HepG2 (cell line): Measurements from ENCODE around the gene NOC4L. TPM values are rescaled to one million over a fixed set of nuclear protein-coding genes. Genes with fewer than 3 reads are reported as not detected.

Source experiments
- ASH2L ChIP-seq: fragments of 300-600, 200-600 bp; sonication (generic); IDR thresholded peaks from 2 replicates; pipeline ENCODE4 v1.7.0; 2017; ENCODE audit warnings: low read depth, mild to moderate bottlenecking, moderate library complexity, mixed read lengths, low read length; ENCODE audit not compliant: insufficient read length
- ATRX ChIP-seq: sonication (generic); formaldehyde crosslinking; IDR thresholded peaks from 2 replicates; pipeline ENCODE4 v1.4.0; 2020; ENCODE audit warnings: missing genetic modification reagents, borderline replicate concordance
- DNMT1 ChIP-seq: sonication (generic); formaldehyde crosslinking; IDR thresholded peaks from 2 replicates; pipeline ENCODE4 v1.5.1; 2020; ENCODE audit warnings: mild to moderate bottlenecking, missing genetic modification reagents
- GATA4 ChIP-seq: sonication (generic); IDR thresholded peaks from 2 replicates; pipeline ENCODE4 v1.6.1; 2016; ENCODE audit warnings: antibody characterized with exemption, low read depth, borderline replicate concordance
- KDM2A ChIP-seq: sonication (generic); formaldehyde crosslinking; IDR thresholded peaks from 2 replicates; pipeline ENCODE4 v1.4.0; 2020; ENCODE audit warnings: low read depth, missing genetic modification reagents, borderline replicate concordance
- MEF2D ChIP-seq: sonication (generic); formaldehyde crosslinking; IDR thresholded peaks from 2 replicates; pipeline ENCODE4 v1.5.1; 2020; ENCODE audit warnings: mild to moderate bottlenecking, missing genetic modification reagents
- MLXIP ChIP-seq: sonication (generic); formaldehyde crosslinking; IDR thresholded peaks from 2 replicates; pipeline ENCODE4 v1.9.0; 2021; ENCODE audit warnings: missing genetic modification reagents, borderline replicate concordance
- NR2F6 ChIP-seq, 2 experiments: IDR thresholded peaks; 2 replicates each; pipeline ENCODE4 v1.6.1; 2016; ENCODE audit warnings: antibody characterized with exemption in 1 of 2, mild to moderate bottlenecking in 1 of 2
- SAP130 ChIP-seq: IDR thresholded peaks from 2 replicates; pipeline ENCODE4 v1.6.1; 2016; ENCODE audit warnings: low read depth
- SIN3B ChIP-seq: fragments of 150-350 bp; IDR thresholded peaks from 2 replicates; pipeline ENCODE4 v1.6.1; 2014; ENCODE audit warnings: low read length
- SMC3 ChIP-seq: IDR thresholded peaks from 2 replicates; pipeline ENCODE4 v1.6.1; 2011; ENCODE audit warnings: low read length, improper control_type of control experiment
- TBP ChIP-seq: sonication (generic); formaldehyde crosslinking; IDR thresholded peaks from 2 replicates; pipeline ENCODE4 v1.5.0; 2020; ENCODE audit warnings: missing genetic modification reagents
- ZFP90 ChIP-seq: sonication (generic); formaldehyde crosslinking; IDR thresholded peaks from 2 replicates; pipeline ENCODE4 v1.8.0; 2022; ENCODE audit warnings: missing genetic modification reagents, mild to moderate bottlenecking, inconsistent platforms, borderline replicate concordance
- ZNF282 ChIP-seq: fragments of 450-650 bp; IDR thresholded peaks from 2 replicates; pipeline ENCODE4 v1.6.1; 2018; ENCODE audit not compliant: partially characterized antibody
- ZNF781 ChIP-seq: sonication (generic); formaldehyde crosslinking; IDR thresholded peaks from 2 replicates; pipeline ENCODE4 v1.5.1; 2020; ENCODE audit warnings: borderline replicate concordance, mild to moderate bottlenecking, missing genetic modification reagents; ENCODE audit errors: not compliant biosample characterization
- polyA plus RNA-seq, 8 experiments: library from polyadenylated mRNA; depleted of rRNA in 3 of 8; stranded (reverse) in 7 of 8; unstranded in 1 of 8; fragments of >200 nt; fragmentation: Illumina TruSeq in 4 of 8; extraction: Trizol in 4 of 8; gene quantifications; 2 replicates each; pipeline versions ENCODE4 v1.2.1 to v1.2.3, GENCODE V29; 2011 to 2016; ENCODE audit warnings: low read depth in 4 of 8, missing spikeins in 1 of 8, mixed read lengths in 1 of 8; ENCODE audit not compliant: insufficient read depth in 1 of 8
- total RNA-seq, 5 experiments: library from RNA; depleted of rRNA; stranded (reverse); fragments of >200 nt; fragmentation: Illumina TruSeq; extraction: Trizol; gene quantifications; 2 replicates each; pipeline ENCODE4 v1.2.3, GENCODE V29; 2016; ENCODE audit warnings: low read depth in 1 of 5
- TF ChIP-seq, protein P1 (sequence below): sonication (generic); formaldehyde crosslinking; IDR thresholded peaks from 2 replicates; pipeline ENCODE4 v1.4.0; 2020; ENCODE audit warnings: missing genetic modification reagents
- TF ChIP-seq, protein P2 (sequence below): sonication (generic); formaldehyde crosslinking; IDR thresholded peaks from 2 replicates; pipeline ENCODE4 v1.4.0; 2020; ENCODE audit warnings: missing genetic modification reagents, borderline replicate concordance
- TF ChIP-seq, protein P3 (sequence below): sonication (generic); formaldehyde crosslinking; IDR thresholded peaks from 2 replicates; pipeline ENCODE4 v1.8.1; 2023; ENCODE audit warnings: missing genetic modification reagents, inconsistent platforms, borderline replicate concordance

NOC4L gene
- total and polyA plus RNA-seq, 2 of the 13 experiments (the other 11 are each of a cell fraction or from before 2014, with no cell fraction given) = 4.3 to 14.6 TPM

- TF ChIP-seq, protein P1, sequence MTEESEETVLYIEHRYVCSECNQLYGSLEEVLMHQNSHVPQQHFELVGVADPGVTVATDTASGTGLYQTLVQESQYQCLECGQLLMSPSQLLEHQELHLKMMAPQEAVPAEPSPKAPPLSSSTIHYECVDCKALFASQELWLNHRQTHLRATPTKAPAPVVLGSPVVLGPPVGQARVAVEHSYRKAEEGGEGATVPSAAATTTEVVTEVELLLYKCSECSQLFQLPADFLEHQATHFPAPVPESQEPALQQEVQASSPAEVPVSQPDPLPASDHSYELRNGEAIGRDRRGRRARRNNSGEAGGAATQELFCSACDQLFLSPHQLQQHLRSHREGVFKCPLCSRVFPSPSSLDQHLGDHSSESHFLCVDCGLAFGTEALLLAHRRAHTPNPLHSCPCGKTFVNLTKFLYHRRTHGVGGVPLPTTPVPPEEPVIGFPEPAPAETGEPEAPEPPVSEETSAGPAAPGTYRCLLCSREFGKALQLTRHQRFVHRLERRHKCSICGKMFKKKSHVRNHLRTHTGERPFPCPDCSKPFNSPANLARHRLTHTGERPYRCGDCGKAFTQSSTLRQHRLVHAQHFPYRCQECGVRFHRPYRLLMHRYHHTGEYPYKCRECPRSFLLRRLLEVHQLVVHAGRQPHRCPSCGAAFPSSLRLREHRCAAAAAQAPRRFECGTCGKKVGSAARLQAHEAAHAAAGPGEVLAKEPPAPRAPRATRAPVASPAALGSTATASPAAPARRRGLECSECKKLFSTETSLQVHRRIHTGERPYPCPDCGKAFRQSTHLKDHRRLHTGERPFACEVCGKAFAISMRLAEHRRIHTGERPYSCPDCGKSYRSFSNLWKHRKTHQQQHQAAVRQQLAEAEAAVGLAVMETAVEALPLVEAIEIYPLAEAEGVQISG (CRISPR knock-in tag) = 0 out of 2 replicates have a peak, but pooled peaks have one; percentile 31
- TF ChIP-seq NR2F6 (IDR thresholded peaks at IDR 0.05) = no peak
- TF ChIP-seq NR2F6 (CRISPR knock-in tag; IDR thresholded peaks at IDR 0.05) = no peak; the same call in 1 of the 2 replicates
- TF ChIP-seq ZNF781 (CRISPR knock-in tag) = peak; percentile 19
- TF ChIP-seq, protein P2, sequence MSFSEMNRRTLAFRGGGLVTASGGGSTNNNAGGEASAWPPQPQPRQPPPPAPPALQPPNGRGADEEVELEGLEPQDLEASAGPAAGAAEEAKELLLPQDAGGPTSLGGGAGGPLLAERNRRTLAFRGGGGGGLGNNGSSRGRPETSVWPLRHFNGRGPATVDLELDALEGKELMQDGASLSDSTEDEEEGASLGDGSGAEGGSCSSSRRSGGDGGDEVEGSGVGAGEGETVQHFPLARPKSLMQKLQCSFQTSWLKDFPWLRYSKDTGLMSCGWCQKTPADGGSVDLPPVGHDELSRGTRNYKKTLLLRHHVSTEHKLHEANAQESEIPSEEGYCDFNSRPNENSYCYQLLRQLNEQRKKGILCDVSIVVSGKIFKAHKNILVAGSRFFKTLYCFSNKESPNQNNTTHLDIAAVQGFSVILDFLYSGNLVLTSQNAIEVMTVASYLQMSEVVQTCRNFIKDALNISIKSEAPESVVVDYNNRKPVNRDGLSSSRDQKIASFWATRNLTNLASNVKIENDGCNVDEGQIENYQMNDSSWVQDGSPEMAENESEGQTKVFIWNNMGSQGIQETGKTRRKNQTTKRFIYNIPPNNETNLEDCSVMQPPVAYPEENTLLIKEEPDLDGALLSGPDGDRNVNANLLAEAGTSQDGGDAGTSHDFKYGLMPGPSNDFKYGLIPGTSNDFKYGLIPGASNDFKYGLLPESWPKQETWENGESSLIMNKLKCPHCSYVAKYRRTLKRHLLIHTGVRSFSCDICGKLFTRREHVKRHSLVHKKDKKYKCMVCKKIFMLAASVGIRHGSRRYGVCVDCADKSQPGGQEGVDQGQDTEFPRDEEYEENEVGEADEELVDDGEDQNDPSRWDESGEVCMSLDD (CRISPR knock-in tag) = no peak
- TF ChIP-seq SIN3B = no peak
- no peak for TF ChIP-seq GATA4
- no peak for TF ChIP-seq MEF2D
- TF ChIP-seq, protein P3, sequence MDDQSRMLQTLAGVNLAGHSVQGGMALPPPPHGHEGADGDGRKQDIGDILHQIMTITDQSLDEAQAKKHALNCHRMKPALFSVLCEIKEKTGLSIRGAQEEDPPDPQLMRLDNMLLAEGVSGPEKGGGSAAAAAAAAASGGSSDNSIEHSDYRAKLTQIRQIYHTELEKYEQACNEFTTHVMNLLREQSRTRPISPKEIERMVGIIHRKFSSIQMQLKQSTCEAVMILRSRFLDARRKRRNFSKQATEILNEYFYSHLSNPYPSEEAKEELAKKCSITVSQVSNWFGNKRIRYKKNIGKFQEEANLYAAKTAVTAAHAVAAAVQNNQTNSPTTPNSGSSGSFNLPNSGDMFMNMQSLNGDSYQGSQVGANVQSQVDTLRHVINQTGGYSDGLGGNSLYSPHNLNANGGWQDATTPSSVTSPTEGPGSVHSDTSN = no peak
- no peak for TF ChIP-seq MLXIP (CRISPR knock-in tag)
- no peak for TF ChIP-seq ZNF282
- TF ChIP-seq ATRX (CRISPR knock-in tag) = no peak
- peak; percentile 5; the same call in 1 of the 2 replicates for TF ChIP-seq SMC3
- TF ChIP-seq ZFP90 (CRISPR knock-in tag) = no peak
- peak; percentile 63 for TF ChIP-seq KDM2A (CRISPR knock-in tag)
- no peak for TF ChIP-seq SAP130 (CRISPR knock-in tag)
- TF ChIP-seq TBP (CRISPR knock-in tag) = no peak
- no peak for TF ChIP-seq ASH2L
- TF ChIP-seq DNMT1 (CRISPR knock-in tag) = peak; percentile 48; the same call in 1 of the 2 replicates
Observed at GRCh38 chr12:132153501-132154340, 9.5 kb downstream of the NOC4L start (continued).
